Heart right ventricle (tissue), 16 donors: ENCODE data around the gene CYSRT1. TPM values are rescaled to one million over a fixed set of nuclear protein-coding genes. Genes with fewer than 3 reads are reported as not detected.

Experiments used
- ATAC-seq, 8 donors: fragments of 200-7000 bp; cut with Tn5 transposase; one replicate each; pipeline ENCODE4 v1.9.1; 2020; ENCODE audit warnings: mild to moderate bottlenecking in 8 of 8, moderate library complexity in 8 of 8, moderate number of reproducible peaks in 1 of 8
- DNase-seq, 2 donors: peaks; one replicate each; pipeline ENCODE4 v3.0.0-alpha.2; 2020
- H3K27ac ChIP-seq, 10 donors: fragments of 200-600 bp; sonication (generic) in 2 of 10; one replicate each; pipeline versions ENCODE4 v1.5.0 to v1.8.0; 2020 to 2022; ENCODE audit warnings: mild to moderate bottlenecking in 3 of 10
- H3K27me3 ChIP-seq, 7 donors: fragments of 200-600 bp; one replicate each; pipeline ENCODE4 v1.8.0; 2021 to 2022; ENCODE audit warnings: mild to moderate bottlenecking in 2 of 7
- H3K36me3 ChIP-seq, 9 donors: fragments of 200-600 bp; sonication (generic) in 1 of 9; one replicate each; pipeline versions ENCODE4 v1.5.0 to v1.8.0; 2020 to 2022; ENCODE audit warnings: mild to moderate bottlenecking in 2 of 9
- H3K4me1 ChIP-seq, 9 donors: fragments of 200-600 bp; sonication (generic) in 1 of 9; one replicate each; pipeline versions ENCODE4 v1.5.0 to v1.8.0; 2020 to 2022; ENCODE audit warnings: mild to moderate bottlenecking in 4 of 9
- H3K4me3 ChIP-seq, 10 donors: fragments of 200-600 bp; sonication (generic) in 2 of 10; one replicate each; pipeline versions ENCODE4 v1.5.0 to v1.8.0; 2020 to 2022; ENCODE audit warnings: mild to moderate bottlenecking in 7 of 10, moderate library complexity in 2 of 10
- H3K9me3 ChIP-seq, 11 donors: fragments of 200-600 bp in 10 of 11; sonication (generic) in 2 of 11; one replicate each; pipeline versions ENCODE4 v1.5.0 to v1.8.0; 2013 to 2022; ENCODE audit warnings: mild to moderate bottlenecking in 2 of 11, control low read depth in 1 of 11, moderate library complexity in 1 of 11
- WGBS, 2 donors: extraction: QIAGEN DNeasy Blood & Tissue Kit; methylation state at CpG; one replicate each; pipeline ENCODE4 v1.1.7; 2013; ENCODE audit warnings: inconsistent platforms in 1 of 2; 5-methylcytosine and 5-hydroxymethylcytosine counted together
- intact Hi-C, 10 donors: fragments of 100-400 bp; cut with DNase I; formaldehyde crosslinking; loops; one replicate each; pipeline versions ENCODE4 v1.11.1 to v1.14.2; 2022
- polyA plus RNA-seq, 2 donors: library from polyadenylated mRNA; stranded (reverse); fragments of 200-250 nt; gene quantifications; one replicate each; pipeline ENCODE4 v1.2.3, GENCODE V29; 2013
- total RNA-seq, 10 donors: library from RNA; stranded (reverse); fragmentation: NEBNext Ultra II Directional in 3 of 10; extraction: Animal tissue kit (Norgen Biotek cat#: 25700) in 3 of 10; gene quantifications; one replicate each; pipeline versions ENCODE4 v1.2.1 to v1.2.4, GENCODE V29; 2021 to 2023
- TF ChIP-seq, protein P1 (sequence below), 9 donors: fragments of 200-600 bp; sonication (generic) in 2 of 9; IDR thresholded peaks; one replicate each; pipeline versions ENCODE4 v1.5.0 to v1.8.0; 2021 to 2022; ENCODE audit warnings: antibody characterized with exemption in 9 of 9, mild to moderate bottlenecking in 5 of 9, moderate library complexity in 1 of 9
- donor health status: Arrhythmogenic right ventricular cardiomyopathy.
- donor health status: ischemic (EF 13 %, LVEDD 7.1; RV severe dilation, severe dysfunction).
- donor health status: healthy with polysubstance abuse.
- donor health status: DM: no; HTN: yes; CAD: no.
- donor health status: DM: no; HTN: no; CAD: no.
- donor health status: ischemic (EF 25% LVEDD 6.9; RV normal size, moderate dysfunction).
- donor health status: ischemic (EF 25% LVEDD 5.7; RV mildly dilated, moderate dysfunction).
- donor health status: healthy.
- donor health status: DM: yes; HTN: yes; CAD: no.
- donor health status: Ischemic cardiomyopathy.
- donor health status: ischemic (EF 35%, LVEDD 5.7; RV mildly dilated, moderate dysfunction).
- donor health status: nonischemic (EF 11% LVEDD 7.7; RV severe dilation, severe dysfunction).
- donor health status: DM: yes; HTN: yes; CAD: no.
- donor health status: PGD.
- donor health status: ischemic (EF 29% LVEDD 5.4; RV normal size, mild dysfunction).
- donor health status: nonischemic (EF 23%, LVEDD 6.1; RV moderate dilation, normal function).

CYSRT1 gene
- total and polyA plus RNA-seq, 12 donors, result 0.19 to 0.71 (median 0.37) TPM; not detected in 4

DNA sequence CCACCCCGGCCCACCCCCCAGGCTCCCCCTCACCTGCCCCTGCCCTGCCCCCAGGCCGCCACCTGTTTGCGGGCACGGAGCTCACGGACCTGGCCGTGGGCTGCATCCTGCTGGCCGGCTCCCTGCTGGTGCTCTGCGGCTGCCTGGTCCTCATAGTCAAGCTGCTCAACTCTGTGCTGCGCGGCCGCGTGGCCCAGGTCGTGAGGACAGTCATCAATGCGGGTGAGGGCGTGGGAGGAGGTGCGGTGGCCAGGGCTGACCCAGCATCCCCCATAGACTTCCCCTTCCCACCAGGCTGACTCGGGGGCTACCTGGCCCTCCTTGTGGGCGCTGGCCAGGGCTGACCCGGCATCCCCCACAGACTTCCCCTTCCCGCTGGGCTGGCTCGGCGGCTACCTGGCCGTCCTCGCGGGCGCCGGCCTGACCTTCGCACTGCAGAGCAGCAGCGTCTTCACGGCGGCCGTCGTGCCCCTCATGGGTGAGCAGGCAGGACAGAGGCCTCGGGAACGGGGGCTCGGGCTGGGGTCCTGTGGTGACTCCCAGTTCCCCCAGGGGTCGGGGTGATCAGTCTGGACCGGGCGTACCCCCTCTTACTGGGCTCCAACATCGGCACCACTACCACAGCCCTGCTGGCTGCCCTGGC, 9.2 kb downstream of the CYSRT1 start:
- Histone ChIP-seq H3K27me3 (peaks cover 16 to 57% (median 52%) of the 10 kb centered on the region in 7 donors), H3K27ac (no peak overlapping the region), H3K4me3 (no peak overlapping the region), H3K36me3 (no peaks in the 10 kb centered on the region), H3K9me3 (no peaks in the 10 kb centered on the region), H3K4me1 (peaks cover 11 to 36% (median 23%) of the 10 kb centered on the region in 9 donors)
- WGBS, 2 donors, result 58 to 71% methylated on average over 33 to 40 of the region's 40 CpGs
- DNase-seq (no peak), ATAC-seq (no peak)
- intact Hi-C loops, result loop anchor here in 1 of 10 donors (10.0 kb wide), 1 partner anchor 449 kb away; no protein-coding TSS in a partner anchor
- TF ChIP-seq, protein P1, sequence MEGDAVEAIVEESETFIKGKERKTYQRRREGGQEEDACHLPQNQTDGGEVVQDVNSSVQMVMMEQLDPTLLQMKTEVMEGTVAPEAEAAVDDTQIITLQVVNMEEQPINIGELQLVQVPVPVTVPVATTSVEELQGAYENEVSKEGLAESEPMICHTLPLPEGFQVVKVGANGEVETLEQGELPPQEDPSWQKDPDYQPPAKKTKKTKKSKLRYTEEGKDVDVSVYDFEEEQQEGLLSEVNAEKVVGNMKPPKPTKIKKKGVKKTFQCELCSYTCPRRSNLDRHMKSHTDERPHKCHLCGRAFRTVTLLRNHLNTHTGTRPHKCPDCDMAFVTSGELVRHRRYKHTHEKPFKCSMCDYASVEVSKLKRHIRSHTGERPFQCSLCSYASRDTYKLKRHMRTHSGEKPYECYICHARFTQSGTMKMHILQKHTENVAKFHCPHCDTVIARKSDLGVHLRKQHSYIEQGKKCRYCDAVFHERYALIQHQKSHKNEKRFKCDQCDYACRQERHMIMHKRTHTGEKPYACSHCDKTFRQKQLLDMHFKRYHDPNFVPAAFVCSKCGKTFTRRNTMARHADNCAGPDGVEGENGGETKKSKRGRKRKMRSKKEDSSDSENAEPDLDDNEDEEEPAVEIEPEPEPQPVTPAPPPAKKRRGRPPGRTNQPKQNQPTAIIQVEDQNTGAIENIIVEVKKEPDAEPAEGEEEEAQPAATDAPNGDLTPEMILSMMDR (IDR thresholded peaks at IDR 0.05), result no peak

DNA sequence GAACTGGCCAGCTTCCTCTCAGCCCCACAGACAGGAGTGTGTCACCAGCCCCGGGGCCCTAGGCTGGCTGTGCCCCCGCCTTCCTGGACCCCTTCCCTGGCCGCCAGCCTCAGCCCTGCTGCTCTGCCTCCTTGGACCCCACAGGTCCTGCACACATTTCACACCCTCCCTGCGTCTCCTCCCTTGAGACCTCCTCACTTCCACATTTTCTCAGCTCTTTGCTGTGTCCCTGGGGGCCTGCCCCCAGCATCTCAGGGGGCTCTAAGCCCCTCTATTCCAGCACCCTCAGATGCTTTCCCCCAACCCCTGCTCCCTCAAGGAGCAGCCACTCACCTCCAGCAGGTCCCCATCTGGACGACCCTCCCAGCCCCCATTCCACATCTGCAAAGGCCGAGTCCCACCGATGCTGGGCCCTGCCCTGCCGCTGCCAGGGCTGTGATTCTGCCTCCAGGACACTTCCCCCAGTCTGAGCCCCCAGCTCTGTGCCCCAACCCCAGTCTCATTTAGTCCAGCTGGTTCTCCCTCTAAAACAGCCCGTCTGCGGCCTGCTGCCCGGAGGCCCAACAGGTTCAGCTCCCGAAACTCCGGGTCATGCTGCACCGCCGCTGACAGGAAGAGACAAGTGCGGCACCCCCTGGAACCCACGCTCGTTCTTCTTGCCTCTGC, 9.9 kb downstream of the CYSRT1 start:
- peaks cover 13 to 49% (median 45%) of the 10 kb centered on the region in 7 donors for H3K27me3 ChIP-seq
- TF ChIP-seq, protein P1 (IDR thresholded peaks at IDR 0.05), result no peak
- 69 to 76% methylated on average over 18 of the region's 18 CpGs for WGBS, 2 donors

DNA sequence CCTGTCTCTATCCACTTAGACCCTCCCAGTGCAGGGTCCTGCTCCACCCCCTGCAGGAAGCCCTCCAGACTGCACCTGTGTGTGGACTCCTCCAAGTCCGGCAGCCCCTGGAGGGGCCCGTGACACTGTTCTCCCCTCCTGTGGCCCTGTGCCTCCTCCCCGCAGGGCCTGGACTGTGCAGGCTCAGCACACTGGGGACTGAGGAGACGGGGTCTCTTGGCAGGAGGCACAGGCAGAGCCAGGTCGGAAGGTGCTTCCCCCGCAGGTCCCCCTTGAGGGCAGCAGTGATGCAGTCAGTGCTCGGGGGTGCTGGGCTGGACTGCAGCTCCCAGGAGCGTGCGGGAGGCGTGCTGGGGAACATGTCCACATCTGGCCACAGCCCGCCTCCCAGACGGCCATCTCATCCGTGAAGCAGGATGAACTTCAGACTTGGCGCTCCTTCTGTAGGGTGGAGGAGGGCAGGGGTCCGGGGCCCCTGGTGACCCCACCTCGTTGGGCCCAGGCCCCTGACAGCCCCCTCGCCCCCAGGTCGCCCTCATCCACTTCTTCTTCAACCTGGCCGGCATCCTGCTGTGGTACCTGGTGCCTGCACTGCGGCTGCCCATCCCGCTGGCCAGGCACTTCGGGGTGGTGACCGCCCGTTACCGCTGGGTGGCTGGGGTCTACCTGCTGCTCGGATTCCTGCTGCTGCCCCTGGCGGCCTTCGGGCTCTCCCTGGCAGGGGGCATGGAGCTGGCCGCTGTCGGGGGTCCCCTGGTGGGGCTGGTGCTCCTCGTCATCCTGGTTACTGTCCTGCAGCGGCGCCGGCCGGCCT, 10.7 kb downstream of the CYSRT1 start:
- Histone ChIP-seq H3K27ac (no peak overlapping the region), H3K4me1 (peaks cover 14 to 47% (median 32%) of the 10 kb centered on the region in 9 donors)
- intact Hi-C loops, result loop anchor here in 2 of 10 donors (5.0 to 10.0 kb wide), 2 partner anchors 118 to 451 kb away; no protein-coding TSS in a partner anchor

More for the DNA sequence above, 9.9 kb downstream of the CYSRT1 start:
- no peak for DNase-seq
- Histone ChIP-seq H3K9me3 (no peaks in the 10 kb centered on the region), H3K27ac (no peak overlapping the region), H3K36me3 (no peaks in the 10 kb centered on the region), H3K4me3 (no peak overlapping the region), H3K4me1 (peaks cover 14 to 43% (median 27%) of the 10 kb centered on the region in 9 donors)
- intact Hi-C loops, result loop anchor here in 2 of 10 donors (5.0 to 10.0 kb wide), 2 partner anchors 118 to 450 kb away; no protein-coding TSS in a partner anchor
- ATAC-seq, result no peak

More for the DNA sequence above, 10.7 kb downstream of the CYSRT1 start:
- TF ChIP-seq, protein P1 (IDR thresholded peaks at IDR 0.05), result no peak
- DNase-seq (no peak), ATAC-seq (no peak)
- Histone ChIP-seq H3K9me3 (no peaks in the 10 kb centered on the region), H3K36me3 (no peaks in the 10 kb centered on the region), H3K27me3 (peaks cover 9 to 42% (median 38%) of the 10 kb centered on the region in 7 donors), H3K4me3 (peak overlapping the region in 8 of 10 donors; percentile 9 to 40 (median 32))
- 66 to 69% methylated on average over 33 to 35 of the region's 35 CpGs for WGBS, 2 donors
